ENCODE results near the gene CYCS.

DNA sequence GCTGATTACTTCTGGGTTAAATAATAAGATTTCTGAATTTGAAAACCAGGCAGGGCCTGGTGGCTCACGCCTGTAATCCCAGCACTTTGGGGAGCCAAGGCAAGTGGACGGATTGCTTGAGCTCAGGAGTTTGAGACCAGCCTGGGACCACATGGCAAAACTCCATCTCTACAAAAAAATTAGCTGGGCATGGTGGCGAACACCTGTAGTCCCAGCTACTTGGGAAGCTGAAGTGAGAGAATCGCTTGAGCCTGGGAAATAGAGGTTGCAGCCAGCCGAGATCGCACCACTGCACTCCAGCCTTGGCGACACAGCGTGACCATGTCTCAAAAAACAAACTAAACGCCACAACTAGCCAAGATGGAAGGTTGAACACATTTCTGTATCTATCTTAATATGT lies 3.5 kb downstream of the CYCS start:
- TF ChIP-seq, protein P1, sequence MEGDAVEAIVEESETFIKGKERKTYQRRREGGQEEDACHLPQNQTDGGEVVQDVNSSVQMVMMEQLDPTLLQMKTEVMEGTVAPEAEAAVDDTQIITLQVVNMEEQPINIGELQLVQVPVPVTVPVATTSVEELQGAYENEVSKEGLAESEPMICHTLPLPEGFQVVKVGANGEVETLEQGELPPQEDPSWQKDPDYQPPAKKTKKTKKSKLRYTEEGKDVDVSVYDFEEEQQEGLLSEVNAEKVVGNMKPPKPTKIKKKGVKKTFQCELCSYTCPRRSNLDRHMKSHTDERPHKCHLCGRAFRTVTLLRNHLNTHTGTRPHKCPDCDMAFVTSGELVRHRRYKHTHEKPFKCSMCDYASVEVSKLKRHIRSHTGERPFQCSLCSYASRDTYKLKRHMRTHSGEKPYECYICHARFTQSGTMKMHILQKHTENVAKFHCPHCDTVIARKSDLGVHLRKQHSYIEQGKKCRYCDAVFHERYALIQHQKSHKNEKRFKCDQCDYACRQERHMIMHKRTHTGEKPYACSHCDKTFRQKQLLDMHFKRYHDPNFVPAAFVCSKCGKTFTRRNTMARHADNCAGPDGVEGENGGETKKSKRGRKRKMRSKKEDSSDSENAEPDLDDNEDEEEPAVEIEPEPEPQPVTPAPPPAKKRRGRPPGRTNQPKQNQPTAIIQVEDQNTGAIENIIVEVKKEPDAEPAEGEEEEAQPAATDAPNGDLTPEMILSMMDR (IDR thresholded peaks at IDR 0.05 in 4 of 5, conservative IDR thresholded peaks at IDR 0.05 in 1 of 5): no peak
- no peak for TF ChIP-seq POLR2A (IDR thresholded peaks at IDR 0.05)

Measured in gastrocnemius medialis (tissue), 4 donors.